ENCODE results near the gene GMDS.

Gene GMDS

GRCh38 chr6:1609041-1609647 lies 636.3 kb downstream of the GMDS start:
- no peak for DNase-seq (ENCODE audit: low read depth in 2 of 2)
- peak overlapping the region; percentile 46 to 58 for H3K4me3 ChIP-seq (replicated peaks in 1 of 2; ENCODE audit: low read depth in 2 of 2, low read length in 2 of 2)
- TF ChIP-seq CTCF (IDR thresholded peaks at IDR 0.05; ENCODE audit: low read depth, low read length), result no peak

- no peak for TF ChIP-seq CTCF (IDR thresholded peaks at IDR 0.05; ENCODE audit: low read depth, low read length)
- no peak for DNase-seq (ENCODE audit: low read depth in 2 of 2)
- H3K4me3 ChIP-seq (replicated peaks in 1 of 2; ENCODE audit: low read depth in 2 of 2, low read length in 2 of 2), result no peak overlapping the region
These were observed 637.0 kb downstream of the GMDS start for GRCh38 chr6:1608222-1609040.

- TF ChIP-seq CTCF (IDR thresholded peaks at IDR 0.05; ENCODE audit: low read depth, low read length), result no peak
- no peak for DNase-seq (ENCODE audit: low read depth in 2 of 2)
- H3K4me3 ChIP-seq (replicated peaks in 1 of 2; ENCODE audit: low read depth in 2 of 2, low read length in 2 of 2), result no peak overlapping the region
These were observed 637.7 kb downstream of the GMDS start for GRCh38 chr6:1607516-1608221.

GRCh38 chr6:1606780-1607515 lies 638.5 kb downstream of the GMDS start:
- no peak for DNase-seq (ENCODE audit: low read depth in 2 of 2)
- no peak overlapping the region for H3K4me3 ChIP-seq (replicated peaks in 1 of 2; ENCODE audit: low read depth in 2 of 2, low read length in 2 of 2)
- TF ChIP-seq CTCF (IDR thresholded peaks at IDR 0.05; ENCODE audit: low read depth, low read length), result no peak

GRCh38 chr6:1605893-1606779 lies 639.3 kb downstream of the GMDS start:
- H3K4me3 ChIP-seq (replicated peaks in 1 of 2; ENCODE audit: low read depth in 2 of 2, low read length in 2 of 2), result no peak overlapping the region
- no peak for TF ChIP-seq CTCF (IDR thresholded peaks at IDR 0.05; ENCODE audit: low read depth, low read length)
- DNase-seq (ENCODE audit: low read depth in 2 of 2), result no peak
